Left lung (tissue), 10 donors: ENCODE data around the gene DIAPH2. TPM values are rescaled to one million over a fixed set of nuclear protein-coding genes. Genes with fewer than 3 reads are reported as not detected.

Experiments used
- ATAC-seq: fragments of 200-7000 bp; cut with Tn5 transposase; one replicate; pipeline ENCODE4 v1.9.1; 2020; ENCODE audit warnings: moderate library complexity
- DNase-seq, 4 donors: peaks; one replicate each; pipeline ENCODE4 v3.0.0-alpha.2; 2013 to 2020
- H3K27ac ChIP-seq, 2 donors: fragments of 200-600 bp; sonication (generic) in 1 of 2; one replicate each; pipeline versions ENCODE4 v1.5.0 to v1.8.0; 2020 to 2021
- H3K27me3 ChIP-seq, 2 donors: fragments of 200-600 bp; sonication (generic) in 1 of 2; one replicate each; pipeline versions ENCODE4 v1.5.0 to v1.8.0; 2020 to 2021
- H3K36me3 ChIP-seq, 2 donors: fragments of 200-600 bp; sonication (generic) in 1 of 2; one replicate each; pipeline versions ENCODE4 v1.5.0 to v1.8.0; 2020 to 2021
- H3K4me1 ChIP-seq, 2 donors: fragments of 200-600 bp; one replicate each; pipeline ENCODE4 v1.8.0; 2021
- H3K4me3 ChIP-seq, 2 donors: fragments of 200-600 bp; sonication (generic) in 1 of 2; one replicate each; pipeline versions ENCODE4 v1.5.0 to v1.8.0; 2020 to 2021; ENCODE audit warnings: mild to moderate bottlenecking in 1 of 2
- H3K9me3 ChIP-seq, 2 donors: fragments of 200-600 bp; sonication (generic) in 1 of 2; one replicate each; pipeline versions ENCODE4 v1.5.0 to v1.8.0; 2020 to 2021
- intact Hi-C, 2 donors: fragments of 100-400 bp; cut with DNase I; formaldehyde crosslinking; loops; one replicate each; pipeline versions ENCODE4 v1.11.2 to v1.14.2; 2022
- polyA plus RNA-seq, 6 donors: library from polyadenylated mRNA; unstranded; fragments of 120-200 nt; gene quantifications; one replicate each; pipeline ENCODE4 v1.2.1, GENCODE V29; 2013; ENCODE audit not compliant: insufficient read length in 6 of 6
- total RNA-seq, 2 donors: library from RNA; stranded (reverse); fragmentation: NEBNext Ultra II Directional; extraction: Animal tissue kit (Norgen Biotek cat#: 25700); gene quantifications; one replicate each; pipeline ENCODE4 v1.2.1, GENCODE V29; 2021
- TF ChIP-seq, protein P1 (sequence below), 2 donors: fragments of 200-600 bp; sonication (generic) in 1 of 2; IDR thresholded peaks; one replicate each; pipeline versions ENCODE4 v1.5.0 to v1.8.0; 2021; ENCODE audit warnings: antibody characterized with exemption in 2 of 2
- donor health status: DM: no; HTN: yes; CAD: no.
- donor health status: DM: no; HTN: no; CAD: no.

DIAPH2 gene
- total and polyA plus RNA-seq, 8 donors, result 14.6 to 34.1 (median 16.4) TPM

DNA sequence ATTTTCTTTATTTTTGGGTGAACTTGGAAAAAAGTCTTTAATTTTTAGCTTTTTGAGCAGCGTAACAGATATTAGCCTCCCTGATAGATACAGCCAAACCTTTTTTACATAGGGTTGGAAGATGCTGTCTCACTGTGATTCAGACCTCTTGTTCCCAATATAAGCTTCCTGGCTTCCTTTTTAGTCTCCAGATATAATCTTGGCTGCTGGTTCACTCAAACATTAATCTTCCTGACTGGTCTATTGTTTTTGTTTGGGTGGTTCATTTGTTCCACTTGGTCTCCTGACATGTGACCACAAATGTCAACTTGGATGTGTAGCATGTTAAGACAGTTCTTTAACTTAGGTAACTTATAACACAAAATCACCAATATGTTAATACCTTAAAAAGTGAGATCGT, 222.1 kb downstream of the DIAPH2 start:
- H3K27ac ChIP-seq, result no peak overlapping the region
- intact Hi-C loops, result no loop called here
- TF ChIP-seq, protein P1, sequence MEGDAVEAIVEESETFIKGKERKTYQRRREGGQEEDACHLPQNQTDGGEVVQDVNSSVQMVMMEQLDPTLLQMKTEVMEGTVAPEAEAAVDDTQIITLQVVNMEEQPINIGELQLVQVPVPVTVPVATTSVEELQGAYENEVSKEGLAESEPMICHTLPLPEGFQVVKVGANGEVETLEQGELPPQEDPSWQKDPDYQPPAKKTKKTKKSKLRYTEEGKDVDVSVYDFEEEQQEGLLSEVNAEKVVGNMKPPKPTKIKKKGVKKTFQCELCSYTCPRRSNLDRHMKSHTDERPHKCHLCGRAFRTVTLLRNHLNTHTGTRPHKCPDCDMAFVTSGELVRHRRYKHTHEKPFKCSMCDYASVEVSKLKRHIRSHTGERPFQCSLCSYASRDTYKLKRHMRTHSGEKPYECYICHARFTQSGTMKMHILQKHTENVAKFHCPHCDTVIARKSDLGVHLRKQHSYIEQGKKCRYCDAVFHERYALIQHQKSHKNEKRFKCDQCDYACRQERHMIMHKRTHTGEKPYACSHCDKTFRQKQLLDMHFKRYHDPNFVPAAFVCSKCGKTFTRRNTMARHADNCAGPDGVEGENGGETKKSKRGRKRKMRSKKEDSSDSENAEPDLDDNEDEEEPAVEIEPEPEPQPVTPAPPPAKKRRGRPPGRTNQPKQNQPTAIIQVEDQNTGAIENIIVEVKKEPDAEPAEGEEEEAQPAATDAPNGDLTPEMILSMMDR (IDR thresholded peaks at IDR 0.05), result no peak
- H3K4me1 ChIP-seq, result no peaks in the 10 kb centered on the region
- DNase-seq (peak in 1 of 4 donors; percentile 1), ATAC-seq (no peak)
- peaks cover 0 to 3% of the 10 kb centered on the region in 2 donors for H3K27me3 ChIP-seq
- no peaks in the 10 kb centered on the region for H3K36me3 ChIP-seq
- no peaks in the 10 kb centered on the region for H3K9me3 ChIP-seq
- H3K4me3 ChIP-seq, result no peak overlapping the region

DNA sequence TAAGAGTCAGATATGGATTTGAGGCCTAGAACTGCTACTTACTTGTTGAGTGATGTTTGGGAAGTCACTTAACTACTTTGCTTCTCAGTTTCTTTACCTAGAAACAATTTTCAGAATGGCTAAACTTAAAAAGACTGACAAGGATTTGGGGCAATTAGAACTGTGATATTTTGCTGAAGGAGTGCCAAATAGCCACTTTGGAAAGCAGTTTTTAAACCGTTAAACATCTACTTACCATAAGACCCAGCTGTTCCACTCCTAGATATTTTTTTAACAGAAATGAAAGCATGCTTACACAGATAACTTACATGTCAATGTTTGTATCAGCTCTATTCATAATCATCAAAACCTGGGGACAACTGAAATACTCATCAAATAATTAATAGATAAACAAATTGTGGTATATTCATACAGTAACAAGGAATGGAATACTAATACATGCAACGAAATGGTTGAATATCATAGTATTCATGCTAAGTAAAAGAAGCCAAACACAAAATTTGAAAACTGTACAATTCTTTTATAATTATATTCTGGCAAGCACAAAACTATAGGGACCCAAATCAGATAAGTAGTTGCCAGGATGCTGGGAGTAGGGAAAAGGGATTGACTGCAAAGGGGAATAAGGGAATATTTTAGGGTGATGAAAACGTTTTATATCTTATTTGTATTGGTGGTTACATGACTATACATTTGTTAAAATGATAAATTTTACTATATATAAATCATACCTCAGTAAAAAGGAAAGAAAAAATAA, 223.1 kb downstream of the DIAPH2 start:
- intact Hi-C loops, result no loop called here
- ATAC-seq (no peak), DNase-seq (peak in 1 of 4 donors; percentile 43)
- no peak overlapping the region for H3K4me3 ChIP-seq
- H3K36me3 ChIP-seq, result no peaks in the 10 kb centered on the region
- TF ChIP-seq, protein P1 (IDR thresholded peaks at IDR 0.05), result no peak
- no peak overlapping the region for H3K27ac ChIP-seq
- no peaks in the 10 kb centered on the region for H3K9me3 ChIP-seq
- no peaks in the 10 kb centered on the region for H3K27me3 ChIP-seq
- no peaks in the 10 kb centered on the region for H3K4me1 ChIP-seq

DNA sequence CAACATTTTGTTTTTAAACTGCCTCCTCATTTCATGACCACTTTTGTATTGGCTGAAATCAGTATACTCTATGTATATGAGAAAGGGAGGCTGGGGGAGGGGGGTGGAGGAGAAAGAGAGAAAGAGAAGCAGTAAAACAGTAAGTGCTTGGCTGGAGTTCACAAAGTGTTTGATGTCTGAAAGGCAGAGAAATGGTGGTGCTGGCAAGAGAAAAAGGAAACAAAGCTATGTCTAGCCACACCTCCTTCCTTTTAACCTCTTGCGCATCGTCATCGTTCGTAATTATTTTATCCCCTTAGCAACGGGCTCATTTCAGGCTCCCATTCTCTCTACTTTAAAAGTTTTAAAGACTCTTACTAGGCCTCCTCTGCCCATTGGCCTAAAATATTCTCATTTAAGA, 224.6 kb downstream of the DIAPH2 start:
- H3K4me1 ChIP-seq, result no peaks in the 10 kb centered on the region
- no peak for ATAC-seq

DNA sequence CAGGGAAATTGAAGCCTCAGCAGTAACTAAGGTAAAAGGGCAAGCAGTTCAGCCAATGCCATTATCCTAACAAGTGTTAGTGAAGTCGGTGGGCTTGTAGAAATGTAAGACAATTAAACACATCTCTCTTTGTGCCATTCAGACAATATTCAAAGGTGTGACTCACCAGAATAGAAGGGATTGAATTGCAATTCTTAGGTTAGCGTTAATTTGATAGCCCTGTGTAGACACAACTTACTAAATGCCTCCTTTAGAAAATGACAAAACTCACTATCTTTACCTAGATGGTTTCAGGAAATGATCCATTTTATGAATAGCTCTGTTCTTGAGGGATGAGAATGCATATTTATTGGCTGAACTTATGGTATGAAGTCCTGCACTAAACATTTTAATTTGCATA, 234.2 kb downstream of the DIAPH2 start:
- no peak overlapping the region for H3K4me3 ChIP-seq
- no peak overlapping the region for H3K27ac ChIP-seq
- DNase-seq (no peak), ATAC-seq (no peak)
- no peaks in the 10 kb centered on the region for H3K27me3 ChIP-seq
- TF ChIP-seq, protein P1 (IDR thresholded peaks at IDR 0.05), result no peak
- intact Hi-C loops, result no loop called here
- H3K9me3 ChIP-seq, result no peaks in the 10 kb centered on the region
- H3K4me1 ChIP-seq, result no peaks in the 10 kb centered on the region
- no peaks in the 10 kb centered on the region for H3K36me3 ChIP-seq

More for the DNA sequence above, 224.6 kb downstream of the DIAPH2 start:
- TF ChIP-seq, protein P1 (IDR thresholded peaks at IDR 0.05), result no peak
- intact Hi-C loops, result no loop called here
- no peak overlapping the region for H3K4me3 ChIP-seq
- H3K9me3 ChIP-seq, result no peaks in the 10 kb centered on the region
- H3K27ac ChIP-seq, result no peak overlapping the region
- H3K36me3 ChIP-seq, result no peaks in the 10 kb centered on the region
- DNase-seq, result peak in 1 of 4 donors; percentile 44
- no peaks in the 10 kb centered on the region for H3K27me3 ChIP-seq

DNA sequence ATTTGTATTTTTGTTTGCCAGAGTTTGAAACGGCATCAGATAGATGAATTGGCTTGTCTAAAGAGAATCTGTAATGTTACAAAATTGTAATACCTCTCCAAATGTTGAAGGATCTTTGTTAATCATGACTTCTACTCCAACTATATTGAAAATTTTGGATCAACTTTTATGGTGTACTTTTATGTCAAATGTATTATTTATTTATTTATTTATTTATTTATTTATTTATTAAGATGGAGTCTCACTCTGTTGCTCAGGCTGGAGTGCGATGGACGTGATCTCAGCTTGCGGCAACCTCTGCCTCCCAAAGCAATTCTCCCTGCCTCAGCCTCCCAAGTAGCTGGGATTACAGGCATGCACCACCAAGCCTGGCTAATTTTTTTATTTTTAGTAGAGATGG, 235.0 kb downstream of the DIAPH2 start:
- TF ChIP-seq, protein P1 (IDR thresholded peaks at IDR 0.05), result no peak
- ATAC-seq, result no peak

More for the DNA sequence above, 235.0 kb downstream of the DIAPH2 start:
- no peaks in the 10 kb centered on the region for H3K9me3 ChIP-seq
- no peaks in the 10 kb centered on the region for H3K27me3 ChIP-seq
- H3K36me3 ChIP-seq, result no peaks in the 10 kb centered on the region
- intact Hi-C loops, result no loop called here
- H3K4me3 ChIP-seq, result no peak overlapping the region
- H3K4me1 ChIP-seq, result no peaks in the 10 kb centered on the region
- no peak for DNase-seq
- H3K27ac ChIP-seq, result no peak overlapping the region
